H1 (cell line): ENCODE measurements around the gene RPRD2. TPM values are rescaled to one million over a fixed set of nuclear protein-coding genes. Genes with fewer than 3 reads are reported as not detected.

Source experiments
- CTCF ChIA-PET: fragments of 300-600 bp; sonication (Branson Sonifier 250); formaldehyde crosslinking; loops from one replicate; lab custom pipeline; 2021; ENCODE audit not compliant: partially characterized antibody; lab: Charles Lee
- POLR2A ChIA-PET: fragments of 300-600 bp; sonication (Branson Sonifier 250); formaldehyde crosslinking; loops from one replicate; lab custom pipeline; 2021; ENCODE audit warnings: inconsistent platforms; ENCODE audit not compliant: partially characterized antibody; lab: Charles Lee
- DNase-seq, 2 experiments: peaks; one replicate each; pipeline versions ENCODE4 v3.0.0 to v3.0.0-alpha.2; 2010 to 2022; ENCODE audit warnings: low spot score in 2 of 2, low read depth in 1 of 2, mixed read lengths in 1 of 2
- FAIRE-seq: peaks from 2 replicates; lab custom pipeline; 2011; peaks lifted over from hg19 to GRCh38; lab: Jason Lieb, UNC
- H2AFZ ChIP-seq: 2 replicates; pipeline ENCODE4 v1.8.1; 2012; ENCODE audit warnings: low read length, inconsistent platforms
- H2AK5ac ChIP-seq: 2 replicates; pipeline ENCODE4 v1.6.1; 2013; ENCODE audit warnings: low read depth, low read length
- H2BK120ac ChIP-seq: replicated peaks from 2 replicates; pipeline ENCODE3; 2013; ENCODE audit warnings: low read depth, low read length, inconsistent platforms
- H2BK12ac ChIP-seq: 2 replicates; pipeline ENCODE4 v1.6.1; 2013; ENCODE audit warnings: low read depth, low read length
- H2BK15ac ChIP-seq: 2 replicates; pipeline ENCODE4 v1.6.1; 2013; ENCODE audit warnings: low read length
- H2BK20ac ChIP-seq: 2 replicates; pipeline ENCODE4 v1.6.1; 2013; ENCODE audit warnings: low read length
- H2BK5ac ChIP-seq: 2 replicates; pipeline ENCODE4 v1.6.1; 2013; ENCODE audit warnings: low read depth, low read length
- H3K14ac ChIP-seq: 2 replicates; pipeline ENCODE4 v1.6.1; 2013; ENCODE audit warnings: inconsistent platforms; ENCODE audit not compliant: insufficient read length
- H3K18ac ChIP-seq: 2 replicates; pipeline ENCODE4 v1.6.1; 2013; ENCODE audit warnings: low read length; ENCODE audit errors: extremely low read depth
- H3K23ac ChIP-seq: 2 replicates; pipeline ENCODE4 v1.6.1; 2013; ENCODE audit warnings: inconsistent platforms; ENCODE audit not compliant: insufficient read length
- H3K23me2 ChIP-seq: 2 replicates; pipeline ENCODE4 v1.6.1; 2013; ENCODE audit warnings: low read depth, low read length
- H3K27ac ChIP-seq: 2 replicates; pipeline ENCODE4 v1.6.1; 2011; ENCODE audit warnings: low read depth, low read length, inconsistent platforms
- H3K27me3 ChIP-seq, 4 experiments: replicated peaks in 1 of 4; 1 replicate in 1 of 4; 2 replicates in 3 of 4; pipeline versions ENCODE4 v1.6.1 to v1.8.1; 2011 to 2013; ENCODE audit warnings: low read length in 3 of 4, mild to moderate bottlenecking in 3 of 4, inconsistent platforms in 2 of 4, mixed read lengths in 2 of 4, moderate library complexity in 1 of 4; ENCODE audit not compliant: control insufficient read depth in 3 of 4, insufficient read depth in 3 of 4; ENCODE audit errors: extremely low read depth in 1 of 4
- H3K36me3 ChIP-seq, 4 experiments: 2 replicates each; pipeline versions ENCODE4 v1.6.1 to v1.8.1; 2011 to 2013; ENCODE audit warnings: mild to moderate bottlenecking in 4 of 4, low read length in 3 of 4, moderate library complexity in 2 of 4, control low read depth in 1 of 4, inconsistent platforms in 1 of 4; ENCODE audit not compliant: insufficient read depth in 4 of 4, control insufficient read depth in 2 of 4
- H3K4ac ChIP-seq: replicated peaks from 2 replicates; pipeline ENCODE3; 2013; ENCODE audit warnings: low read length, low read depth, mixed read lengths, inconsistent platforms; ENCODE audit not compliant: insufficient read length
- H3K4me1 ChIP-seq, 4 experiments: replicated peaks in 1 of 4; 1 replicate in 1 of 4; 2 replicates in 3 of 4; pipeline versions ENCODE4 v1.6.1 to v1.8.1; 2011 to 2013; ENCODE audit warnings: low read length in 3 of 4, inconsistent platforms in 2 of 4, mixed read lengths in 1 of 4; ENCODE audit not compliant: insufficient read depth in 4 of 4, control insufficient read depth in 3 of 4
- H3K4me2 ChIP-seq, 2 experiments: 2 replicates each; pipeline versions ENCODE4 v1.6.1 to v1.8.1; 2011 to 2013; ENCODE audit warnings: low read depth in 2 of 2, low read length in 2 of 2, control low read depth in 1 of 2, inconsistent platforms in 1 of 2, mild to moderate bottlenecking in 1 of 2; ENCODE audit not compliant: insufficient read depth in 1 of 2
- H3K4me3 ChIP-seq, 4 experiments: fragments of 200-600, 300-600 bp in 1 of 4; sonication (generic), shearing (Covaris generic), sonication (Bioruptor Twin) in 1 of 4; 2 replicates each; pipeline versions ENCODE4 v1.5.1 to v1.8.1; 2011 to 2016; ENCODE audit warnings: low read length in 4 of 4, low read depth in 3 of 4, control low read depth in 2 of 4, inconsistent platforms in 2 of 4, mild to moderate bottlenecking in 2 of 4, mixed read lengths in 1 of 4, moderate library complexity in 1 of 4; ENCODE audit not compliant: insufficient read depth in 2 of 4; ENCODE audit errors: extremely low read depth in 1 of 4
- H3K56ac ChIP-seq: replicated peaks from 2 replicates; pipeline ENCODE3; 2013; ENCODE audit warnings: low read depth, mild to moderate bottlenecking, mixed read lengths, low read length, inconsistent platforms; ENCODE audit not compliant: insufficient read length
- H3K79me1 ChIP-seq: 2 replicates; pipeline ENCODE4 v1.6.1; 2013; ENCODE audit warnings: low read depth, low read length, control low read depth
- H3K79me2 ChIP-seq, 2 experiments: 2 replicates each; pipeline versions ENCODE4 v1.6.1 to v1.8.1; 2012 to 2013; ENCODE audit warnings: low read length in 2 of 2, mild to moderate bottlenecking in 2 of 2, inconsistent platforms in 1 of 2; ENCODE audit not compliant: insufficient read depth in 2 of 2, control insufficient read depth in 1 of 2
- H3K9ac ChIP-seq, 4 experiments: replicated peaks in 1 of 4; 1 replicate in 1 of 4; 2 replicates in 3 of 4; pipeline versions ENCODE4 v1.6.1 to v1.8.1; 2011 to 2013; ENCODE audit warnings: low read depth in 3 of 4, low read length in 3 of 4, control low read depth in 2 of 4, mild to moderate bottlenecking in 2 of 4, moderate library complexity in 2 of 4, inconsistent platforms in 1 of 4; ENCODE audit errors: extremely low read depth in 1 of 4
- H3K9me3 ChIP-seq, 2 experiments: 2 replicates each; pipeline versions ENCODE4 v1.6.1 to v1.8.1; 2012 to 2013; ENCODE audit warnings: mild to moderate bottlenecking in 2 of 2, moderate library complexity in 2 of 2, control low read depth in 1 of 2, inconsistent platforms in 1 of 2, low read depth in 1 of 2, low read length in 1 of 2, mixed read lengths in 1 of 2; ENCODE audit not compliant: insufficient read depth in 2 of 2
- H4K20me1 ChIP-seq, 2 experiments: replicated peaks in 1 of 2; 2 replicates each; pipeline versions ENCODE3 to v1.8.1; 2011 to 2013; ENCODE audit warnings: inconsistent platforms in 2 of 2, low read length in 2 of 2, mild to moderate bottlenecking in 1 of 2; ENCODE audit not compliant: insufficient read depth in 2 of 2, control insufficient read depth in 1 of 2
- H4K5ac ChIP-seq: 2 replicates; pipeline ENCODE4 v1.6.1; 2013; ENCODE audit warnings: low read length, low read depth, mixed read lengths, inconsistent platforms; ENCODE audit not compliant: insufficient read length
- H4K8ac ChIP-seq: 2 replicates; pipeline ENCODE4 v1.8.0; 2013; ENCODE audit warnings: mild to moderate bottlenecking, moderate library complexity, low read length, inconsistent platforms; ENCODE audit not compliant: insufficient read depth; ENCODE audit errors: extremely low read depth
- H4K91ac ChIP-seq: replicated peaks from 2 replicates; pipeline ENCODE3; 2013; ENCODE audit warnings: low read length, mixed read lengths, inconsistent platforms; ENCODE audit not compliant: insufficient read length
- ASH2L ChIP-seq: fragments of 200-600, 300-600 bp; sonication (generic); IDR thresholded peaks from one replicate; pipeline ENCODE4 v1.7.1; 2017; ENCODE audit warnings: low read length
- CTBP2 ChIP-seq: IDR thresholded peaks from 2 replicates; pipeline ENCODE4 v1.7.0; 2011; ENCODE audit warnings: borderline replicate concordance, mild to moderate bottlenecking, moderate library complexity, mixed read lengths, low read length; ENCODE audit not compliant: insufficient read depth, insufficient read length
- FOSL1 ChIP-seq: IDR thresholded peaks from 2 replicates; pipeline ENCODE4 v1.6.1; 2011; ENCODE audit warnings: mild to moderate bottlenecking, low read depth, low read length, moderate library complexity; ENCODE audit not compliant: insufficient read depth
- HDAC2 ChIP-seq, 2 experiments: fragments of 300-600 bp in 1 of 2; sonication (generic) in 1 of 2; IDR thresholded peaks; 2 replicates each; pipeline ENCODE4 v1.6.1; 2011 to 2012; ENCODE audit warnings: low read depth in 2 of 2, low read length in 2 of 2, mild to moderate bottlenecking in 2 of 2, moderate library complexity in 2 of 2, borderline replicate concordance in 1 of 2, inconsistent platforms in 1 of 2
- JUN ChIP-seq: IDR thresholded peaks from 2 replicates; pipeline ENCODE4 v1.6.1; 2011; ENCODE audit warnings: low read depth, mild to moderate bottlenecking, improper control_type of control experiment, low read length
- KDM4A ChIP-seq: IDR thresholded peaks from one replicate; pipeline ENCODE4 v1.7.1; 2012; ENCODE audit warnings: low read depth, mild to moderate bottlenecking, moderate library complexity, low read length, inconsistent platforms; ENCODE audit not compliant: severe bottlenecking
- POLR2A ChIP-seq, 2 experiments: IDR thresholded peaks; 1 replicate in 1 of 2; 2 replicates in 1 of 2; pipeline ENCODE4 v1.6.1; 2011; ENCODE audit warnings: low read depth in 2 of 2, low read length in 2 of 2, mild to moderate bottlenecking in 2 of 2; ENCODE audit errors: control extremely low read depth in 1 of 2
- POLR2AphosphoS5 ChIP-seq: IDR thresholded peaks from 2 replicates; pipeline ENCODE4 v1.6.1; 2011; ENCODE audit warnings: low read depth, low read length
- SAP30 ChIP-seq: fragments of 300-600 bp; sonication (generic); IDR thresholded peaks from 2 replicates; pipeline ENCODE4 v1.7.1; 2012; ENCODE audit warnings: low read length, moderate library complexity, mild to moderate bottlenecking, inconsistent platforms; ENCODE audit not compliant: insufficient read depth, insufficient replicate concordance
- SIRT6 ChIP-seq: IDR thresholded peaks from one replicate; pipeline ENCODE4 v1.7.1; 2012; ENCODE audit warnings: low read length, inconsistent platforms
- TBP ChIP-seq: IDR thresholded peaks from 2 replicates; pipeline ENCODE4 v1.6.1; 2011; ENCODE audit warnings: low read depth, low read length, improper control_type of control experiment
- YY1 ChIP-seq: IDR thresholded peaks from 2 replicates; pipeline ENCODE4 v1.6.1; 2011; ENCODE audit warnings: low read depth, mild to moderate bottlenecking, low read length
- WGBS, 2 experiments: shearing (Covaris generic) in 1 of 2; methylation state at CpG; one replicate each; pipeline versions ENCODE4 v1.1.6 to v1.1.7; 2013 to 2015; ENCODE audit warnings: low lambda C conversion rate in 2 of 2, mixed read lengths in 2 of 2, inconsistent platforms in 1 of 2, low coverage in 1 of 2, missing lambda C conversion rate in 1 of 2; ENCODE audit not compliant: insufficient replicate concordance in 2 of 2, insufficient coverage in 1 of 2, insufficient read length in 1 of 2; ENCODE audit errors: extremely low coverage in 1 of 2, missing lambda C conversion rate in 1 of 2; 5-methylcytosine and 5-hydroxymethylcytosine counted together
- polyA plus RNA-seq, 7 experiments: library from polyadenylated mRNA; depleted of rRNA in 3 of 7; stranded (reverse) in 5 of 7; unstranded in 2 of 7; fragments of >200 nt in 5 of 7; fragments of 200-250 nt in 2 of 7; gene quantifications; 1 replicate in 5 of 7; 2 replicates in 1 of 7; 4 replicates in 1 of 7; pipeline versions ENCODE4 v1.2.1 to v1.2.3, GENCODE V29; 2011 to 2013; ENCODE audit warnings: missing spikeins in 2 of 7, mixed read lengths in 2 of 7
- total RNA-seq: library from RNA; stranded (reverse); fragmentation: NEBNext Ultra II Directional; extraction: Animal tissue kit (Norgen Biotek cat#: 25700); gene quantifications from 2 replicates; pipeline ENCODE4 v1.2.1, GENCODE V29; 2021

Gene RPRD2
- total and polyA plus RNA-seq, 2 of the 8 experiments (the other 6 are each of a cell fraction or from before 2014, with no cell fraction given), result 14.4 to 32.4 TPM

GRCh38 chr1:150515328-150516049 is 151.5 kb downstream of the RPRD2 start, which contains the start of gene FALEC:
Gene FALEC, plus strand, starts transcription at chr1:150515752.
- Histone ChIP-seq H3K4ac (no peak within 1 kb of the TSS), H4K5ac (peak within 1 kb of the TSS; percentile 50), H2AFZ (peak within 1 kb of the TSS; percentile 86), H3K9me3 (no peaks in the 10 kb centered on the region), H3K27ac (no peak within 1 kb of the TSS), H3K4me2 (peak within 1 kb of the TSS; percentile 88 to 91), H4K8ac (peak within 1 kb of the TSS; percentile 96), H3K4me3 (peak within 1 kb of the TSS; percentile 72 to 91 (median 82)), H3K79me2 (no peaks in the 10 kb centered on the region), H3K27me3 (no peaks in the 10 kb centered on the region; a peak in 1 of 7 replicates), H3K56ac (peak within 1 kb of the TSS; percentile 79), H4K91ac (peak within 1 kb of the TSS; percentile 96), H4K20me1 (no peaks in the 10 kb centered on the region), H3K9ac (peak within 1 kb of the TSS in 3 of 4 experiments; percentile 48 to 73 (median 55); a peak in 6 of 7 replicates), H2BK12ac (peak within 1 kb of the TSS; percentile 84), H3K79me1 (no peaks in the 10 kb centered on the region), H2BK120ac (no peak within 1 kb of the TSS), H2BK20ac (no peak within 1 kb of the TSS), H3K14ac (no peak within 1 kb of the TSS), H2AK5ac (no peak within 1 kb of the TSS), H2BK5ac (no peak within 1 kb of the TSS; the same call in 1 of the 2 replicates), H3K4me1 (peaks cover 0 to 4% (median 3%) of the 10 kb centered on the region in 4 experiments; a peak in 5 of 7 replicates), H3K23ac (no peak within 1 kb of the TSS), H3K23me2 (peaks cover 5% of the 10 kb centered on the region), H3K18ac (peak within 1 kb of the TSS; percentile 90; the same call in 1 of the 2 replicates), H2BK15ac (peak within 1 kb of the TSS; percentile 100; the same call in 1 of the 2 replicates), H3K36me3 (no peaks in the 10 kb centered on the region)
- WGBS, 2 experiments, result 2% methylated on average over 51 of the region's 54 CpGs; no CpG with 5 or more reads in 1 of the 2 experiments
- FAIRE-seq, result no peak
- ChIA-PET CTCF (interaction anchor here (0.6 to 22.4 kb wide), 10 partner anchors 12 to 267 kb away, joined by 3 to 253 read pairs (median 4); no protein-coding TSS in a partner anchor), POLR2A (interaction anchor here (0.6 to 2.4 kb wide), 15 partner anchors 9 to 259 kb away, joined by 3 to 10 read pairs (median 5); partner anchors contain the start of genes ADAMTSL4, APH1A, MCL1 and RPRD2)
- peak; percentile 87 to 98 for DNase-seq
- TF ChIP-seq SAP30 (no peak), TBP (peak; percentile 9; the same call in 1 of the 2 replicates), SIRT6 (no peak), KDM4A (peak; percentile 72), HDAC2 (IDR thresholded peaks at IDR 0.05; ENCODE audit: borderline replicate concordance in 1 of 2, low read depth in 2 of 2, low read length in 2 of 2) (no peak), JUN (no peak), ASH2L (peak; percentile 68), POLR2AphosphoS5 (0 out of 2 replicates have a peak, but pooled peaks have one; percentile 22), POLR2A (IDR thresholded peaks at IDR 0.05; ENCODE audit: control extremely low read depth in 1 of 2, low read depth in 2 of 2, low read length in 2 of 2) (peak in 1 of 2 experiments; percentile 30; a peak in 2 of 3 replicates), FOSL1 (no peak), YY1 (no peak), CTBP2 (no peak)
